ENCODE results near the gene IRX2.
A peak's percentile ranks its signal among the peaks of the same experiment; 100 is the strongest.

Gene IRX2

GRCh38 chr5:2759696-2760461, 8.4 kb upstream of the IRX2 start:
- Mint-ChIP-seq H3K27ac (no peak overlapping the region), H3K9me3 (peaks cover 4% of the 10 kb centered on the region), H3K4me1 (peaks cover 11% of the 10 kb centered on the region), H3K36me3 (no peaks in the 10 kb centered on the region), H3K27me3 (peaks cover 60% of the 10 kb centered on the region), H3K4me3 (no peak overlapping the region)
- no peak for ATAC-seq

- Mint-ChIP-seq H3K9me3 (peaks cover 4% of the 10 kb centered on the region), H3K36me3 (no peaks in the 10 kb centered on the region), H3K27me3 (peaks cover 67% of the 10 kb centered on the region), H3K27ac (no peak overlapping the region), H3K4me3 (no peak overlapping the region), H3K4me1 (peaks cover 14% of the 10 kb centered on the region)
- no peak for ATAC-seq
Observed at GRCh38 chr5:2759091-2759490, 7.6 kb upstream of the IRX2 start.

- Mint-ChIP-seq H3K4me1 (peaks cover 16% of the 10 kb centered on the region), H3K4me3 (no peak overlapping the region), H3K36me3 (no peaks in the 10 kb centered on the region), H3K27ac (no peak overlapping the region), H3K27me3 (peaks cover 72% of the 10 kb centered on the region), H3K9me3 (peaks cover 4% of the 10 kb centered on the region)
- no peak for ATAC-seq
Observed at GRCh38 chr5:2758632-2759031, 7.2 kb upstream of the IRX2 start.

- ATAC-seq: no peak
- no peak overlapping the region for H3K4me3 Mint-ChIP-seq
- H3K4me1 Mint-ChIP-seq: peaks cover 16% of the 10 kb centered on the region
- peaks cover 4% of the 10 kb centered on the region for H3K9me3 Mint-ChIP-seq
- H3K27ac Mint-ChIP-seq: no peak overlapping the region
- no peaks in the 10 kb centered on the region for H3K36me3 Mint-ChIP-seq
- H3K27me3 Mint-ChIP-seq: peaks cover 80% of the 10 kb centered on the region
Observed at GRCh38 chr5:2757563-2758351, 6.3 kb upstream of the IRX2 start.

GRCh38 chr5:2756211-2757152, 5.0 kb upstream of the IRX2 start:
- no peak for ATAC-seq
- Mint-ChIP-seq H3K4me1 (peaks cover 16% of the 10 kb centered on the region), H3K27ac (no peak overlapping the region), H3K9me3 (no peaks in the 10 kb centered on the region), H3K27me3 (peaks cover 78% of the 10 kb centered on the region), H3K36me3 (no peaks in the 10 kb centered on the region), H3K4me3 (peak overlapping the region; percentile 10)

GRCh38 chr5:2755681-2756171, 4.2 kb upstream of the IRX2 start:
- peaks cover 16% of the 10 kb centered on the region for H3K4me1 Mint-ChIP-seq
- H3K36me3 Mint-ChIP-seq: no peaks in the 10 kb centered on the region
- H3K9me3 Mint-ChIP-seq: no peaks in the 10 kb centered on the region
- H3K4me3 Mint-ChIP-seq: no peak overlapping the region
- no peak for ATAC-seq
- peaks cover 78% of the 10 kb centered on the region for H3K27me3 Mint-ChIP-seq
- H3K27ac Mint-ChIP-seq: no peak overlapping the region

- Mint-ChIP-seq H3K27me3 (peaks cover 80% of the 10 kb centered on the region), H3K36me3 (no peaks in the 10 kb centered on the region), H3K4me3 (no peak overlapping the region), H3K9me3 (no peaks in the 10 kb centered on the region), H3K4me1 (peaks cover 16% of the 10 kb centered on the region), H3K27ac (no peak overlapping the region)
- ATAC-seq: no peak
Observed at GRCh38 chr5:2755076-2755680, 3.7 kb upstream of the IRX2 start.

- ATAC-seq: no peak
- Mint-ChIP-seq H3K4me3 (no peak overlapping the region), H3K4me1 (peaks cover 16% of the 10 kb centered on the region), H3K9me3 (no peaks in the 10 kb centered on the region), H3K27ac (no peak overlapping the region), H3K27me3 (peaks cover 80% of the 10 kb centered on the region), H3K36me3 (no peaks in the 10 kb centered on the region)
Observed at GRCh38 chr5:2754581-2755075, 3.2 kb upstream of the IRX2 start.

GRCh38 chr5:2753452-2754420, 2.3 kb upstream of the IRX2 start:
- Mint-ChIP-seq H3K9me3 (no peaks in the 10 kb centered on the region), H3K4me3 (no peak overlapping the region), H3K27me3 (peaks cover 79% of the 10 kb centered on the region)

GRCh38 chr5:2752821-2753439, 1.5 kb upstream of the IRX2 start:
- no peaks in the 10 kb centered on the region for H3K9me3 Mint-ChIP-seq
- no peak for ATAC-seq
- H3K4me1 Mint-ChIP-seq: peaks cover 16% of the 10 kb centered on the region
- peaks cover 5% of the 10 kb centered on the region for H3K36me3 Mint-ChIP-seq
- H3K4me3 Mint-ChIP-seq: no peak overlapping the region
- no peak overlapping the region for H3K27ac Mint-ChIP-seq
- peaks cover 73% of the 10 kb centered on the region for H3K27me3 Mint-ChIP-seq

More at GRCh38 chr5:2753452-2754420, 2.3 kb upstream of the IRX2 start:
- Mint-ChIP-seq H3K36me3 (peaks cover 5% of the 10 kb centered on the region), H3K27ac (no peak overlapping the region), H3K4me1 (peaks cover 16% of the 10 kb centered on the region)
- no peak for ATAC-seq

- H3K9me3 Mint-ChIP-seq: no peaks in the 10 kb centered on the region
- H3K4me3 Mint-ChIP-seq: peak overlapping the region; percentile 34
- H3K4me1 Mint-ChIP-seq: peaks cover 16% of the 10 kb centered on the region
- no peak for ATAC-seq
- no peak overlapping the region for H3K27ac Mint-ChIP-seq
- H3K27me3 Mint-ChIP-seq: peaks cover 71% of the 10 kb centered on the region
- H3K36me3 Mint-ChIP-seq: peaks cover 5% of the 10 kb centered on the region
Observed at GRCh38 chr5:2752059-2752820, 763 bp upstream of the IRX2 start.

GRCh38 chr5:2750758-2751464, 566 bp downstream of the IRX2 start:
- peaks cover 7% of the 10 kb centered on the region for H3K4me1 Mint-ChIP-seq
- H3K27ac Mint-ChIP-seq: no peak overlapping the region
- peaks cover 5% of the 10 kb centered on the region for H3K36me3 Mint-ChIP-seq
- peak; percentile 26 for ATAC-seq
- H3K4me3 Mint-ChIP-seq: no peak overlapping the region
- H3K27me3 Mint-ChIP-seq: peaks cover 71% of the 10 kb centered on the region
- no peaks in the 10 kb centered on the region for H3K9me3 Mint-ChIP-seq
